SHP77 treated with DMSO at 0.1 percent for 48 hours (cell line): ENCODE results near the gene ENDOV.

ENCODE experiments used
- DNase-seq: peaks from one replicate; lab custom pipeline; 2025; lab: John Stamatoyannopoulos, UW

Gene ENDOV

DNA sequence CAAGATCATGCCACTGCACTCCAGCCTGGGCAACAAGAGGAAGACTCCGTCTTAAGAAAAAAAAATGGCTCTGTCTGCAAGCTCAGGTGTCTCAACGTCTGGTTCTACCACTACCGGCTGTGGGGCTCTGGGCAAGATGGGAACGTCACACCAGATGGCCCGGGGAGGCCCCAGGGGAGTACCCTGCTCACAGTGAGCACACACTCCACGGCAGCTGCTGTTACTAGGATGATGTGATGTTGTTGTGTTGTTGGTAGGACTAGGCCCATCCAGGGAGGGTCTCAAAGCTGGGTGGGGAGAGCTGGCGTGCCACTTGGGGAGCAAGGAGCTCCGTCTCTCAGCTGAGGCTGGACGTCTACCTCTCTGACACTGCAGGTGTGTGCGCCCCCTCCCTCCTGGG is 70.9 kb downstream of the ENDOV start:
- no peak for DNase-seq

DNA sequence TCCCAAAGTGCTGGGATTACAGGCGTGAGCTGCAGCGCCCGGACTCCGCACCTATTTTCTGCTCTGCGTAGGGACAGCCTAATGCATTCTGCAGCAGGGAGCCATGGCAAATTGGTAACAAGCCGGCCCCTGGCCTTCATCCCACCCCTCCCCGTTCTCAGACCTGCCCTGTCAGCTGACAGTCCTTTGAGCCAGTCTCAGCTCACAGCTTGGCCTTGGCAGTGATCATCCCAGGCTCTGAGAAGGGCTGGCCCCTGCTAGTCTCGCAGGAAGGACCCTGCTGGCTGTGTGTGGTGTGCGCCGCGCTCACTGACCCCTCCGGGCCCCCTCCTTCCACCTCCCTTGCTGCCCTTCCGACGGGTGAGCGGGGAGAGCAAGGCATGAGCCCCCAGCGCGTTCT is 71.7 kb downstream of the ENDOV start:
- no peak for DNase-seq

DNA sequence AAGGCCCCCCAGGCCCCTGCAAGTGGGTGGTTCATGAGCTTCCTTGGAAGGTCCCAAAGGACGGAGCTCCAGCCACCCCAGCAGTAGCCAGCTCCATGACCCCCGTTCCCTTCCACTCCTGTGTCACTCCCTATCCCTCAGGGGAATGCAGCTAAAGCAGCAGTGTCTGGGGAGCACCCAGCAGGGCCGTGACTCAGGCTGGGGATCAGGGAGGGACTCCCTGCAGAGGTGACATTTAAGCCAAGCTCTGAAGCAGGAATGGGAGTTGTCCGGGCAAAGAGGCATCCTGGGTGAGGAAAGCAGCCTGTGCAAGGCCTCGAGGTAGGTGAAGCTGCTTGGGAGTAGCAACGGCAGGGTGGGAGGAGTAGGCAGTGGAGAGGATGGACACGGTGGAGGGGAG is 72.5 kb downstream of the ENDOV start:
- no peak for DNase-seq
